ENCODE results near the gene SLC24A3.

DNA sequence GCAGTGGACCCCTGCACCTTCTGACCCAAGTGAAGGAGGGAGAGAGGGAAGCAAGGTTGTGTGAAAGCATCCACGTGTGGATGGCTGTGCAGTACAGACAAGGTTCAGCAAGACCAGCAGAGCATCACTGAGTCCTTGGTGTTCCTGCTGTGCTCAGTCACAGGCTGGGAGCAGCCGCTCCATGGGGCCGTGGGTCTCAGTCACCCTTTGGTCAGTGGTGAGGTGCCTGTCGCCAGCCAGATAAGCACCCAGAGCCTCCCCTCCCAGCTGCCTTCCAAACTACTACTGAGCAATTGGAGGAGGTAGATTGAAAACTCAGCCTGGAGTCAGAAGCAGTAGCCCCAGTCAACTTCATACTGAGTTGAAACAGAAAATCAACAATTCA lies 218.9 kb downstream of the SLC24A3 start:
- no peak for TF ChIP-seq ESRRG (CRISPR knock-in tag; IDR thresholded peaks at IDR 0.05)
- no peak for TF ChIP-seq PPARA (CRISPR knock-in tag; IDR thresholded peaks at IDR 0.05; ENCODE audit: borderline replicate concordance)
- TF ChIP-seq ZNF8 (CRISPR knock-in tag; IDR thresholded peaks at IDR 0.05), result no peak
- no peak for TF ChIP-seq BACH2 (CRISPR knock-in tag; IDR thresholded peaks at IDR 0.05; ENCODE audit: borderline replicate concordance)
- no peak for TF ChIP-seq OSR1 (CRISPR knock-in tag; IDR thresholded peaks at IDR 0.05)
- TF ChIP-seq ZFP30 (CRISPR knock-in tag; IDR thresholded peaks at IDR 0.05), result no peak
